Osteoblast (primary cell): ENCODE measurements around the gene HNRNPC. TPM values are rescaled to one million over a fixed set of nuclear protein-coding genes. Genes with fewer than 3 reads are reported as not detected.

Source experiments
- DNase-seq: peaks from one replicate; pipeline ENCODE4 v3.0.0; 2011; ENCODE audit warnings: low spot score, mixed read lengths; ENCODE audit not compliant: insufficient read length; ENCODE audit errors: missing footprints
- H2AFZ ChIP-seq: 2 replicates; pipeline ENCODE4 v1.6.0; 2011; ENCODE audit warnings: mild to moderate bottlenecking, low read length
- H3K27ac ChIP-seq: 2 replicates; pipeline ENCODE4 v1.5.1; 2011; ENCODE audit warnings: mild to moderate bottlenecking, low read depth, low read length, moderate library complexity
- H3K27me3 ChIP-seq: 2 replicates; pipeline ENCODE4 v1.6.0; 2012; ENCODE audit warnings: mild to moderate bottlenecking, control low read depth, inconsistent platforms, low read length, moderate library complexity; ENCODE audit not compliant: insufficient read depth
- H3K36me3 ChIP-seq: 2 replicates; pipeline ENCODE4 v1.5.1; 2011; ENCODE audit warnings: mild to moderate bottlenecking, low read length, control low read depth, moderate library complexity; ENCODE audit not compliant: insufficient read depth
- H3K4me1 ChIP-seq: 2 replicates; pipeline ENCODE4 v1.5.1; 2011; ENCODE audit warnings: mild to moderate bottlenecking, low read length, control low read depth, moderate library complexity; ENCODE audit not compliant: insufficient read depth
- H3K4me2 ChIP-seq: 2 replicates; pipeline ENCODE4 v1.6.0; 2011; ENCODE audit warnings: mild to moderate bottlenecking, low read length; ENCODE audit not compliant: insufficient read depth
- H3K4me3 ChIP-seq: fragments of 200-600 bp; sonication (generic); 3 replicates; pipeline ENCODE4 v1.5.1; 2012; ENCODE audit warnings: mild to moderate bottlenecking, low read length, inconsistent platforms; ENCODE audit not compliant: insufficient read depth
- H3K79me2 ChIP-seq: 2 replicates; pipeline ENCODE4 v1.6.0; 2012; ENCODE audit warnings: mild to moderate bottlenecking, low read length, control low read depth, inconsistent platforms; ENCODE audit not compliant: insufficient read depth
- H3K9me3 ChIP-seq: 2 replicates; pipeline ENCODE4 v1.5.1; 2011; ENCODE audit warnings: low read depth, low read length, control low read depth
- H4K20me1 ChIP-seq: 2 replicates; pipeline ENCODE4 v1.6.0; 2012; ENCODE audit warnings: mild to moderate bottlenecking, low read length, control low read depth; ENCODE audit not compliant: insufficient read depth
- CTCF ChIP-seq: IDR thresholded peaks from 2 replicates; pipeline ENCODE4 v1.5.1; 2011; ENCODE audit warnings: mild to moderate bottlenecking, low read depth, low read length, moderate library complexity; ENCODE audit errors: extremely low read depth
- total RNA-seq: library from RNA; depleted of rRNA; stranded (reverse); fragments of >200 nt; gene quantifications from 2 replicates; pipeline ENCODE4 v1.2.3, GENCODE V29; 2012

Gene HNRNPC
- total RNA-seq, 1 donor = 446 TPM

- Histone ChIP-seq H2AFZ (no peak overlapping the region), H3K27me3 (peaks cover 13% of the 10 kb centered on the region), H4K20me1 (no peaks in the 10 kb centered on the region), H3K9me3 (no peaks in the 10 kb centered on the region), H3K79me2 (no peaks in the 10 kb centered on the region), H3K27ac (no peak overlapping the region), H3K4me2 (no peak overlapping the region), H3K4me3 (no peak overlapping the region), H3K36me3 (no peaks in the 10 kb centered on the region), H3K4me1 (no peaks in the 10 kb centered on the region)
- DNase-seq = no peak
- no peak for TF ChIP-seq CTCF
Measured at GRCh38 chr14:21163871-21164291, 105.4 kb downstream of the HNRNPC start.

- no peaks in the 10 kb centered on the region for H3K36me3 ChIP-seq
- no peaks in the 10 kb centered on the region for H3K4me1 ChIP-seq
- DNase-seq = no peak
- peaks cover 9% of the 10 kb centered on the region for H3K27me3 ChIP-seq
- no peak overlapping the region for H3K27ac ChIP-seq
- no peak overlapping the region for H3K4me2 ChIP-seq
- H4K20me1 ChIP-seq = no peaks in the 10 kb centered on the region
- no peak overlapping the region for H3K4me3 ChIP-seq
- no peaks in the 10 kb centered on the region for H3K9me3 ChIP-seq
- no peaks in the 10 kb centered on the region for H3K79me2 ChIP-seq
- TF ChIP-seq CTCF = no peak
- H2AFZ ChIP-seq = no peak overlapping the region
Measured at GRCh38 chr14:21162081-21162480, 107.2 kb downstream of the HNRNPC start.

- H3K27me3 ChIP-seq = peaks cover 11% of the 10 kb centered on the region
- H3K4me1 ChIP-seq = no peaks in the 10 kb centered on the region
- H4K20me1 ChIP-seq = no peaks in the 10 kb centered on the region
Measured at GRCh38 chr14:21160061-21160610, 109.1 kb downstream of the HNRNPC start.

More at GRCh38 chr14:21160061-21160610, 109.1 kb downstream of the HNRNPC start:
- Histone ChIP-seq H3K27ac (no peak overlapping the region), H3K36me3 (no peaks in the 10 kb centered on the region), H3K4me2 (no peak overlapping the region), H2AFZ (no peak overlapping the region), H3K4me3 (no peak overlapping the region), H3K9me3 (no peaks in the 10 kb centered on the region), H3K79me2 (no peaks in the 10 kb centered on the region)
- no peak for DNase-seq
- no peak for TF ChIP-seq CTCF

Other genes starting within 250 kb of the HNRNPC start
- under 0.01 TPM in 1 of 2 replicates, not detected in the other for gene NDRG2, start 244.4 kb downstream of the HNRNPC start, total RNA-seq
- not detected in 2 replicates for gene TPPP2, start 239.2 kb downstream of the HNRNPC start, total RNA-seq
- gene RNASE13, start 234.6 kb downstream of the HNRNPC start, total RNA-seq = not detected in 2 replicates
- gene RNASE7, start 227.1 kb downstream of the HNRNPC start, total RNA-seq = not detected in 2 replicates
- not detected in 2 replicates for gene RNASE8, start 211.6 kb downstream of the HNRNPC start, total RNA-seq
- gene ARHGEF40, start 199.1 kb downstream of the HNRNPC start, total RNA-seq = 33.3 and 35.4 TPM in 2 replicates
- gene ZNF219, start 170.8 kb downstream of the HNRNPC start, total RNA-seq = 8.3 and 9.4 TPM in 2 replicates
- not detected in 2 replicates for gene TMEM253, start 168.4 kb downstream of the HNRNPC start, total RNA-seq
- gene OR5AU1, start 113.4 kb downstream of the HNRNPC start, total RNA-seq = not detected in 2 replicates
- gene RPGRIP1, start 10.6 kb upstream of the HNRNPC start, total RNA-seq = under 0.01 TPM in 1 of 2 replicates, not detected in the other
- 71.3 and 72.0 TPM in 2 replicates for gene SUPT16H, start 114.6 kb upstream of the HNRNPC start, total RNA-seq
- gene CHD8, start 186.7 kb upstream of the HNRNPC start, total RNA-seq = 55.4 and 66.3 TPM in 2 replicates
- gene RAB2B, start 207.5 kb upstream of the HNRNPC start, total RNA-seq = 25.0 and 27.4 TPM in 2 replicates
- 37.6 and 46.3 TPM in 2 replicates for gene TOX4, start 207.8 kb upstream of the HNRNPC start, total RNA-seq
- gene METTL3, start 241.9 kb upstream of the HNRNPC start, total RNA-seq = 30.4 and 30.9 TPM in 2 replicates